NCI-H2081 (cell line): ENCODE data around the gene CCDC24.

Experiments used
- DNase-seq, 2 experiments: peaks; one replicate each; lab custom pipeline; 2025; lab: John Stamatoyannopoulos, UW

Gene CCDC24

GRCh38 chr1:44024031-44024902 is 32.9 kb downstream of the CCDC24 start:
- no peak for DNase-seq

DNA sequence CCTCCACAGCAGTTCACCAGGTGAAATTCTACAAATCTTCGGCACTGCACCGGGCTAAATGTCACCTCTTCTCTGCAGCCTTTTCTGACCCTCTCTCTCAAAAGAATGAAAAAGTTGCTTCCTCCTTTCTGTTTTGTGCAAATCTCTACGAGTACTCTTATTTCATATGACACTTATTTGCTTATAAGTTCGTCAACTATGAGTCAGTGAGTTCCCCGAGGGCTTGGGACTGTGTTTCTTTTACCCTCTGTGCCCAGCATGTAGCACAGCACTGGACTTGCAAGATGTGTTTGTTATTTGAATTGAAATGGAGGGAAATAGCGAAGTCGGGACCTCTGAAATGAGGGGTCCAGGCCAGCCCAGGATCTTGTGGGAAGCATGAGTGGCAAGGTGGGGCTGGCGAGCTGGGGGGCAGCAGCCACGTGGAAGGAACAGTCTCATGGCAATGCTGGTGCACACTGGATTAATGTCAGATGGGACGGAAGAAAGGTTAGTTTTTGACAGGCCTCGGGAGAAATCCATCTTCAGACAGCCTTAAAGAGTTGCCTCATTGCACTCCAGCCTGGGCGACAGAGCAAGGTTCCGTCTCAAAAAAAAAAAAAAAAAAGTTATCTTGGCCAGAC is 33.6 kb downstream of the CCDC24 start:
- no peak for DNase-seq

DNA sequence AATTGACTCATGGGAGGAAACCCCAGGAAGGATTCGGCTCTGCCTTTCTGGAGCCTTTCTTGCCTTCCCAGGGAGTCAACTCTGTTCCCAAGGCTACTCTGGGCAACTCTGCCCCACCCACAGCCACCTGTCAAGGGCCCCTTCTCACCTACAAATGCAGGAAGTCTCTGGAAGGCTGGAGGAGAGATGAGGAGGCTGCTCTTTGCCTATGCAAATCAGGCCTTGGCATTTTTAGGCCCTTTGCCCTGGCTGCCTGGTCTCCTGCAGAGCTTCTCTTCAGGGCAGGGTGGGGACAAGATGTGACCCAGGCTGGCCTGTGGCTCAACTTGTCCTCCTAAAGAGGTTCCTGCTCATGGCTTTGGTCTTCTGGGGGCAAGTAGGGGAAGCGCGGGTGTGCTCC is 34.4 kb downstream of the CCDC24 start:
- no peak for DNase-seq

- DNase-seq = no peak
Measured at GRCh38 chr1:44027320-44027719, 35.9 kb downstream of the CCDC24 start.

DNA sequence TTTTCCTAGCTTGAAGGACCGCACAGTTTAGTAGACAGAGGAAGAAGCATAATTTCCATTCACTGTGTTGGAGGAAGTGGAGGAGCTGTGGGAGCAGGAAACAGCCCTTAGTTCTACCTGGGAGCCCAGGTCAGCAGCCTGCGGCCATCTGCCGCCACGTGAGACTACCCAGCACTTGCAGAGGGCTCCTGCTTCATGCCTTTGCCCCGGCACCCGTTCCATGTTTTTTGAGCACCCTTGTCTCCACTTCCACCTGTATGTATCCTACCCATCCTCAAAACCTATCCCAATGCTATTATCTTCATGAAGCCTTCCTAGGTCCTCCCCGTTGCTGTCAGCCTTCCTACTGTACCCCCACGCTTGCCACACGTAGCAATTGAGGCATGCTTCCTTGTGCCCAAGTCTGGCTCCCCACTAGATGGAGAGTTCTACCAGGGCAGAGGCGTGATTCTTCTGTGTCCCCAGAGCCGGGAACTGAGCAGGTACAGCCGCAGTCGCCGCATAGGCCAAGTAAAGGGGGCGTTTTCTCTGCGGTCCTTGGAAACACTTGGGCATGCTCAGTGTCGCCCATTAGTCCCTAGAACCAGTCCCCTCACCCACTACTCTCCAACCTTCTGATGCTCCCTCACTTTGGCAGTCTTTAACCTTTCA is 38.0 kb downstream of the CCDC24 start:
- DNase-seq = no peak

DNA sequence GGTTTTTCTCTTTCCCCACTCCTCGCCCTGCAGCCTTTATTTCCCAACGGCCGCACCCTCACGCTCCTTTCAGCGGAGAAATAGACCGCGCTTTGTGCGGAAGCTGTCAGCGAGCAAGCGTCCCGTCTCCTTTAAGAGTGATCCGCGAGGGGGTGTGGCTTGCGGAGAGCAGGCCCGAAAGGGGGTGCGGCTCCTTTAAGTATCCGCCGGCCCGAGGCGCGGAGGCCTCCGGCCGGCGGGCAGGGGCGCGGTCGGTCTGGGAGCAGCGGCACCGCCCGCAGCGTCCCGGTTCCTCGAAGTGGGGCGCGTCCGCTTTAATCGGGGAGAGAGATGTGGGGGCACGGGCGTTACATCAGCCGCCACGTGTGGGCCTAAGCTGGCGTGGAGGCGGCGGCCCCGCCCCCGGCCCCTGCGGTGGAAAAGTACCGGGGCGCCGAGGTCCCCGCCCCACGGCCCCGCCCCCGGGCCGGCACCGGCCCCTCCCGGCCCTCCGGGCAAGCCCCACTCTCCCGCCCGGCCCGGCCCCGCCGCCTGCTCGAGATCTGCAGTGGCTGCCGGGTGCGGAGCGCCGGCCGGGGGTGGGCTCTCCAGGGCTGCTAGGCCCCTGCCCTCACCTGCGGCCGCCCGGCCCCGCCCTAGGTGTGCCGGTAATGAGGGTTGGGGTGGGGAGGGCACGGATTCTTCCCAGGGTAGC is 38.7 kb downstream of the CCDC24 start:
- peak; percentile 81 to 85 for DNase-seq

GRCh38 chr1:44030605-44031251 is 39.3 kb downstream of the CCDC24 start:
- peak in 1 of 2 experiments; percentile 59 for DNase-seq

GRCh38 chr1:44031252-44032169 is 40.1 kb downstream of the CCDC24 start, which contains the start of gene SLC6A9:
TSS of gene SLC6A9 (minus strand) at chr1:44031462. CDS start at chr1:44024277, 7,185 bp downstream.
- DNase-seq = no peak

DNA sequence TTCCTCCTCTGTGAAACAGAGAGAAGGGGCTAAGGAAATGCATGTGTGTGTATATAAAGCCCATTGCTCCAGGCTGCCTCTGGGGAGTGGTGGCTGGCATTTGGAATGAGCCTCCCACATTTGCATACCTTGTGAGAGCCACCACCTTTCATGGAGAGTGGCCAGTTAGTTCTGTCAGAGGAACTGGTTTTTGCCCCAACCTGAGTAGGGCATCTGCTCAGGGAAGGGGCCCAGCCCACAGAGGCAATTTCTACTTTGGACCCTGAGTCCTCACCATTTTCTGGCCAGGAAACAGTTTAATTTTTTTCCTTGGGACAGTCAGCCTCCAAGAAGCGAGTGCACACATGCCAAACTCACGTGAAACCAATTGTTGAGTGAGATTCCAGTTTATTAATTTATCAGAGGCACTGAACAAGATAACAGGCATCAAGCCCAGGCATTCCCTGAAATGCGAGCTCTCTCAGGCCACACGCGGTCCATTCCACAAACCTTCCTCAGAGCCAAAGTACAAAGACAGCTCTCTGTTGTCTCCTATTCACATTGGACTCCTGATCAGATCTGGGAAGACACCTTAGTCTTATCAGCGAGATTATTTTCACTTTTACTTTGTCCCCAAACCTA is 40.9 kb downstream of the CCDC24 start:
- DNase-seq = no peak

- DNase-seq = no peak
Measured at GRCh38 chr1:44033041-44033575, 41.7 kb downstream of the CCDC24 start.

GRCh38 chr1:44033756-44034155 is 42.4 kb downstream of the CCDC24 start:
- DNase-seq = no peak

DNA sequence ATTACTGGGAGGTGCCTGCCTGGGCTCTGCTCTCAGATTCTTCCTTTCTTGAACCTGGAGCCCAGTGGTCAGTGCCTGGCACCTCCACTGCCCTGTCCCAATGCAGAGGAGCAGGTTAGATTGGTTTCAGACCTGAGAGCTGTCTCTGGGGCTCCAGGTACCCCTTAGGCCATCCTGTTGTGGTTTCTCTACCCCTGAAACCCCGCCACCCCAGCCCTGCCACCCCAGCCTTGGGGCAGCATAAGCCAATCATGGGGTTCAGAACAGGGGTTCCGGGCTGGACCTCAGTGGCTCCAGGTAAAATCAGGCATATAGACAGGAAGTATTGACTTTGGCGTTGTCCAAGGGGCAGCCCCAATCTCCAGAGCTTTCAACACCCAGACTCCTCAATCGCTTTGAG is 43.0 kb downstream of the CCDC24 start:
- DNase-seq = no peak

DNA sequence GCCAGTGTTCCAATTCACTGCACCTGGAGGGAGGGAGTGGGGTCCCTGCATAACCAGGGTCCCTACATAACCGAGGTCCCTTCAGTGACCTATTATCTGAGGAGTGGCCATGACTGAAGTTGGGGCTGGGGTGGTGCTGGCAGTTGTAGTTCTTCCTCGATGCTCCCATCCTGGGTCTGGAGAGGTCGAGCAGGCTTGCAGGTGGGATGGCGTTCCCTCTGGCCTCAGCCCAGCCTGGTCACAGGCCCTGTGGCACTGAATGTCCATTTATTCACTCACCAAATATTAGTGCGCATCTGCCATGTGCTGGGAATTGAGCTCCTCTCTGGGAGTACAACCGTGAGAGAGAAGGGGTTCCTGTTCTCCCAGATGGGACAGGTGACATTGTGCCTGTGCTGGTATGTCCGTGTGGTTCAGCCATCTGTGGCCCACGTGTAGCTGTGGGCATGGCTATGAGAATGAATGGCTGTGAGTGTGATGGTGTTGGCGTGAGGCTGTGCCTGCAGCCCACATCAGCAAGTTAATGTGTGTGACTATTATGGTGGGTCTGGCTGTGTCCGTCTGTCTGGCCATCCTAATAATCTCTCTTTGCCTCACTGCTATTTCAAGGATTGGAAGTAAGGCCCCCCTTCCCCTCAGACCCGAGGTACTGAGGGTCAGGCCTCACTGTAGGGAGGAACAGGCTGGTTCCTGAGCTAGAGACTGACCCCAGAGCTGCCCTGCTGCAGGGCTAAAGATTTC is 43.7 kb downstream of the CCDC24 start:
- no peak for DNase-seq

DNA sequence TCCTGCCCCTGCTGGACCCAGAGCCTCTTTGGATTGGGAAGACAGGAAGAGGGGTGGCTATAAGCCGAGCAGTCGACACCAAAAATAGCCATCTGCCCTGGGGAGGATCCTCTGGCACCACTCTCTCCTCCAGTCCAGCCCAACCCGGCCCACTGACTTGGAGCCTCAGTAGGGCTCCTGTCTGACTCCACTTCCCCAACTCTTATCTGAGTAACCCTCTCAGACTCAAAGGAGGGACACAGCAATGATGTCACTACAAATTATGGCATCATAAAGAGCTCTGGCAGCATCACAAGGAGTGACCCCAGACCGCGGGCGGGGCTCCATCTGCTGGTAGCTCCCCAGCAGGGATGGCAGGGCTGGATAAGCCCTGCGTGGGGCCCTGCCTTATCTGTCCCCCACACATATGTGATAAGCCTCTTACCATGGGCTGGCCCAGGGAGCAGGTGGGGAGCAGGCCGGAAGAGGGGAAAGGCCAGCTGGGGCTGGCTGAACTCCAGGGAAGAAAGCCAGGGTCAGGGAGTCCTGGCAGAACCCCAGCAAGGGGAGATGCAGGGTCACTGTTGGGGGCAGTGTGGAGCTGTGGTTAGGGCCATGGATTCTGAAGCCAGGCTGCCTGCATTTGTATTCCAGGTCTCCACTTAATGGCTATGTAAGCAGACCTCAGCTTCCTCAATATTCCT is 44.5 kb downstream of the CCDC24 start:
- no peak for DNase-seq

DNA sequence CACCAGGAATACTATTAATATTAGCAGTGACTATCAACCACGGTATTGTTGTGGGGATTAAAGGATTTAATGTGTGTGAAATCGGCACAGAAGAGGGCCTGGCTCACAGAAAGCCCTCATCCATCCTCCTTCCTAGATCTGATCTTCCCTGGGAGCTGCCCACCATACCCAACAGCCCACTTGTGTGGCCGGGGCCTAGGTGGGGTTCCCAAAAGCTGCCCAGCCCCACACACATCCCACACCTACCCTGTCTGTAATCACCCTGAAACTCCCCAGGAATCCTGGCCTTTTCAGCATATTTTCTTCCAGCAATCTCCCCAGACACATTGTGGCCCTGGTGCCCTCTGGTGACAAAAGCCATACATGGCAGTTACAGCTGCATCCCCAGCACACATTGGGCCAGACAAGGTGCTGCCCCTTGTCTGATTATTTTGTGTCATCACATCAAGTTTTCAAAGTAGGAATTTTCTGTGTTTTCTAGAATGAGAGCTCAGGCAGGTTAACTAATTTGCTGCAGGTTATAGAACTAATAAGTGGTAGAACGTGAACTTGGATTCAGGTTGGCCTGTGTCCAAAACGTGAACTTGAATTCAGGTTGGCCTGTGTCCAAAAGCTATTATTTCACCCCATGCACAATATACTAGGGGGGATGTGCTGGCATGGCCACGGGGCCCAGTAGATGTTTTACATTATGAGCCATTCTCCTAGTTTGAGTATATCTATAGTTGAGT is 45.2 kb downstream of the CCDC24 start:
- peak; percentile 78 to 80 for DNase-seq

DNA sequence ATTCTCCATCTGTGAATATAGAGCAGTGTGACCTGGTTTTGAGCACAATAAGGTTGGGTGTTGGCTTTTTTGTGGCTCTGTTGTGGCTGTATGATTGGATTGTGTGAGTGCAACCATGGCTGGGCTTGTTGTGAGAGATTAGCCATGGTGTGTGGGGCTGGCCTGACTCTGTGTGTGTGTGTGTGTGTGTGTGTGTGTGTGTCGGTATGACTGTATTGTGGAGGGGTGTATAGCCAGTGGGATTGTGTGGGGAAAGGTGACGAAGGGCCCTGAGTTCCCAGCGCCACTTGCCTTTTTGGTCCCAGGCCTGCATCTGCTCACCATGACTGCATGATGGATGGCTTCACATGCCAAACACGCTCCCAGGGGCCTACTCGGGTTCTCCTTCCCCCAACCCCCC is 45.8 kb downstream of the CCDC24 start:
- no peak for DNase-seq

GRCh38 chr1:44038876-44039657 is 47.7 kb downstream of the CCDC24 start:
- no peak for DNase-seq
